Measurements from ENCODE around the gene RERE. TPM values are rescaled to one million over a fixed set of nuclear protein-coding genes. Genes with fewer than 3 reads are reported as not detected.

The RERE gene
- total and polyA plus RNA-seq, 2 experiments from 2014 or later = 148 to 170 TPM

DNA sequence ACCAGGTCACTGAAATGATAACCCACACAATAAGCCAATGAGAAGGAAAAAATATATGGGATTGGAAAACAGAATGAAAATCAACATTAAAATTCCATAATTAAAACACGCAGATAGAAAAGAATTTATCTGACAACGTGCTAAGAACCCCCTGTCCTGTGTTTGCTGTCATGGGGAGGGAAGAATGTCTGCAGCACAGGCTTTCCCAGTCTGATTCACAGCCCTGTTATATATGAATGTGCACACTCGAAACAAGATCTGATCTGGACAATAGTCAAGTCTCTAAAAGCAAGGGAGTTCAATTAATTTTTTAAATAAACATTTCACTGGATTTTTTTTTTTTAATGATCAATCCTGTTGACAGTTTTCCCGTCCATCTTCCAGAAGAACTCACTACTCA is 220.0 kb downstream of the RERE start (continued):
- TF ChIP-seq, protein P1, sequence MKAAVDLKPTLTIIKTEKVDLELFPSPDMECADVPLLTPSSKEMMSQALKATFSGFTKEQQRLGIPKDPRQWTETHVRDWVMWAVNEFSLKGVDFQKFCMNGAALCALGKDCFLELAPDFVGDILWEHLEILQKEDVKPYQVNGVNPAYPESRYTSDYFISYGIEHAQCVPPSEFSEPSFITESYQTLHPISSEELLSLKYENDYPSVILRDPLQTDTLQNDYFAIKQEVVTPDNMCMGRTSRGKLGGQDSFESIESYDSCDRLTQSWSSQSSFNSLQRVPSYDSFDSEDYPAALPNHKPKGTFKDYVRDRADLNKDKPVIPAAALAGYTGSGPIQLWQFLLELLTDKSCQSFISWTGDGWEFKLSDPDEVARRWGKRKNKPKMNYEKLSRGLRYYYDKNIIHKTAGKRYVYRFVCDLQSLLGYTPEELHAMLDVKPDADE (IDR thresholded peaks at IDR 0.05) = no peak
- TF ChIP-seq POLR2AphosphoS5 (IDR thresholded peaks at IDR 0.05; ENCODE audit: low read depth) = no peak

GRCh38 chr1:8595941-8596340 is 221.5 kb downstream of the RERE start:
- Histone ChIP-seq H4K20me1 (replicated peaks; ENCODE audit: insufficient read depth) (peaks cover 41% of the 10 kb centered on the region), H3F3A (replicated peaks; ENCODE audit: low read depth) (no peaks in the 10 kb centered on the region), H3K27me3 (ENCODE audit: insufficient read depth) (no peaks in the 10 kb centered on the region), H3K79me2 (replicated peaks; ENCODE audit: insufficient read depth) (peaks cover 100% of the 10 kb centered on the region), H3K27ac (ENCODE audit: low read depth) (peak overlapping the region; percentile 15; the same call in 1 of the 2 replicates), H3K4me3 (no peak overlapping the region), H3K9me2 (ENCODE audit: insufficient read depth) (no peaks in the 10 kb centered on the region), H3K4me2 (no peak overlapping the region), H3K4me1 (ENCODE audit: insufficient read depth) (peaks cover 47% of the 10 kb centered on the region), H3K36me3 (ENCODE audit: insufficient read depth) (no peaks in the 10 kb centered on the region), H2AFZ (no peak overlapping the region)
- Mint-ChIP-seq H3K27me3 (ENCODE audit: insufficient read depth, low read depth, poor library complexity) (peaks cover 2% of the 10 kb centered on the region), H3K27ac (no peak overlapping the region), H3K4me1 (peaks cover 54% of the 10 kb centered on the region), H3K4me3 (no peak overlapping the region), H3K36me3 (ENCODE audit: low read depth) (peaks cover 14% of the 10 kb centered on the region), H3K9me3 (no peaks in the 10 kb centered on the region)
- ATAC-seq (no peak), DNase-seq (ENCODE audit: low spot score) (no peak)
- TF ChIP-seq EZH2 (IDR thresholded peaks at IDR 0.05; ENCODE audit: low read depth, unreplicated experiment) = no peak
- TF ChIP-seq CREB1 (CRISPR knock-in tag; IDR thresholded peaks at IDR 0.05; ENCODE audit: low read depth) = no peak
- TF ChIP-seq, protein P2, sequence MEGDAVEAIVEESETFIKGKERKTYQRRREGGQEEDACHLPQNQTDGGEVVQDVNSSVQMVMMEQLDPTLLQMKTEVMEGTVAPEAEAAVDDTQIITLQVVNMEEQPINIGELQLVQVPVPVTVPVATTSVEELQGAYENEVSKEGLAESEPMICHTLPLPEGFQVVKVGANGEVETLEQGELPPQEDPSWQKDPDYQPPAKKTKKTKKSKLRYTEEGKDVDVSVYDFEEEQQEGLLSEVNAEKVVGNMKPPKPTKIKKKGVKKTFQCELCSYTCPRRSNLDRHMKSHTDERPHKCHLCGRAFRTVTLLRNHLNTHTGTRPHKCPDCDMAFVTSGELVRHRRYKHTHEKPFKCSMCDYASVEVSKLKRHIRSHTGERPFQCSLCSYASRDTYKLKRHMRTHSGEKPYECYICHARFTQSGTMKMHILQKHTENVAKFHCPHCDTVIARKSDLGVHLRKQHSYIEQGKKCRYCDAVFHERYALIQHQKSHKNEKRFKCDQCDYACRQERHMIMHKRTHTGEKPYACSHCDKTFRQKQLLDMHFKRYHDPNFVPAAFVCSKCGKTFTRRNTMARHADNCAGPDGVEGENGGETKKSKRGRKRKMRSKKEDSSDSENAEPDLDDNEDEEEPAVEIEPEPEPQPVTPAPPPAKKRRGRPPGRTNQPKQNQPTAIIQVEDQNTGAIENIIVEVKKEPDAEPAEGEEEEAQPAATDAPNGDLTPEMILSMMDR (conservative IDR thresholded peaks at IDR 0.05; ENCODE audit: low read depth in 2 of 2) = no peak
- no peak for TF ChIP-seq NANOG (IDR thresholded peaks at IDR 0.05; ENCODE audit: borderline replicate concordance)
- TF ChIP-seq ZNF462 (CRISPR knock-in tag; IDR thresholded peaks at IDR 0.05) = no peak
- no peak for TF ChIP-seq POLR2AphosphoS5 (IDR thresholded peaks at IDR 0.05; ENCODE audit: low read depth)
- TF ChIP-seq, protein P3, sequence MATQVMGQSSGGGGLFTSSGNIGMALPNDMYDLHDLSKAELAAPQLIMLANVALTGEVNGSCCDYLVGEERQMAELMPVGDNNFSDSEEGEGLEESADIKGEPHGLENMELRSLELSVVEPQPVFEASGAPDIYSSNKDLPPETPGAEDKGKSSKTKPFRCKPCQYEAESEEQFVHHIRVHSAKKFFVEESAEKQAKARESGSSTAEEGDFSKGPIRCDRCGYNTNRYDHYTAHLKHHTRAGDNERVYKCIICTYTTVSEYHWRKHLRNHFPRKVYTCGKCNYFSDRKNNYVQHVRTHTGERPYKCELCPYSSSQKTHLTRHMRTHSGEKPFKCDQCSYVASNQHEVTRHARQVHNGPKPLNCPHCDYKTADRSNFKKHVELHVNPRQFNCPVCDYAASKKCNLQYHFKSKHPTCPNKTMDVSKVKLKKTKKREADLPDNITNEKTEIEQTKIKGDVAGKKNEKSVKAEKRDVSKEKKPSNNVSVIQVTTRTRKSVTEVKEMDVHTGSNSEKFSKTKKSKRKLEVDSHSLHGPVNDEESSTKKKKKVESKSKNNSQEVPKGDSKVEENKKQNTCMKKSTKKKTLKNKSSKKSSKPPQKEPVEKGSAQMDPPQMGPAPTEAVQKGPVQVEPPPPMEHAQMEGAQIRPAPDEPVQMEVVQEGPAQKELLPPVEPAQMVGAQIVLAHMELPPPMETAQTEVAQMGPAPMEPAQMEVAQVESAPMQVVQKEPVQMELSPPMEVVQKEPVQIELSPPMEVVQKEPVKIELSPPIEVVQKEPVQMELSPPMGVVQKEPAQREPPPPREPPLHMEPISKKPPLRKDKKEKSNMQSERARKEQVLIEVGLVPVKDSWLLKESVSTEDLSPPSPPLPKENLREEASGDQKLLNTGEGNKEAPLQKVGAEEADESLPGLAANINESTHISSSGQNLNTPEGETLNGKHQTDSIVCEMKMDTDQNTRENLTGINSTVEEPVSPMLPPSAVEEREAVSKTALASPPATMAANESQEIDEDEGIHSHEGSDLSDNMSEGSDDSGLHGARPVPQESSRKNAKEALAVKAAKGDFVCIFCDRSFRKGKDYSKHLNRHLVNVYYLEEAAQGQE (IDR thresholded peaks at IDR 0.05; ENCODE audit: unreplicated experiment) = no peak
- TF ChIP-seq, protein P1 (IDR thresholded peaks at IDR 0.05) = no peak
- TF ChIP-seq JUNB (IDR thresholded peaks at IDR 0.05; ENCODE audit: unreplicated experiment) = no peak
- no peak for TF ChIP-seq EZH2phosphoT487 (IDR thresholded peaks at IDR 0.05; ENCODE audit: unreplicated experiment)
- TF ChIP-seq ZNF114 (CRISPR knock-in tag; IDR thresholded peaks at IDR 0.05) = no peak
- TF ChIP-seq ZNF331 (CRISPR knock-in tag; IDR thresholded peaks at IDR 0.05; ENCODE audit: low read depth) = no peak
